ENCODE results near the gene PDZD2.

GRCh38 chr5:31861601-31862000, 222.7 kb downstream of the PDZD2 start:
- TF ChIP-seq, protein P1, sequence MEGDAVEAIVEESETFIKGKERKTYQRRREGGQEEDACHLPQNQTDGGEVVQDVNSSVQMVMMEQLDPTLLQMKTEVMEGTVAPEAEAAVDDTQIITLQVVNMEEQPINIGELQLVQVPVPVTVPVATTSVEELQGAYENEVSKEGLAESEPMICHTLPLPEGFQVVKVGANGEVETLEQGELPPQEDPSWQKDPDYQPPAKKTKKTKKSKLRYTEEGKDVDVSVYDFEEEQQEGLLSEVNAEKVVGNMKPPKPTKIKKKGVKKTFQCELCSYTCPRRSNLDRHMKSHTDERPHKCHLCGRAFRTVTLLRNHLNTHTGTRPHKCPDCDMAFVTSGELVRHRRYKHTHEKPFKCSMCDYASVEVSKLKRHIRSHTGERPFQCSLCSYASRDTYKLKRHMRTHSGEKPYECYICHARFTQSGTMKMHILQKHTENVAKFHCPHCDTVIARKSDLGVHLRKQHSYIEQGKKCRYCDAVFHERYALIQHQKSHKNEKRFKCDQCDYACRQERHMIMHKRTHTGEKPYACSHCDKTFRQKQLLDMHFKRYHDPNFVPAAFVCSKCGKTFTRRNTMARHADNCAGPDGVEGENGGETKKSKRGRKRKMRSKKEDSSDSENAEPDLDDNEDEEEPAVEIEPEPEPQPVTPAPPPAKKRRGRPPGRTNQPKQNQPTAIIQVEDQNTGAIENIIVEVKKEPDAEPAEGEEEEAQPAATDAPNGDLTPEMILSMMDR (IDR thresholded peaks at IDR 0.05) = no peak
- no peak for TF ChIP-seq POLR2A (IDR thresholded peaks at IDR 0.05)
